Endothelial cell (in vitro differentiated cells): Measurements from ENCODE around the gene CHD1. TPM values are rescaled to one million over a fixed set of nuclear protein-coding genes. Genes with fewer than 3 reads are reported as not detected.

Experiments
- DNase-seq: peaks from one replicate; pipeline ENCODE4 v3.0.0; 2021; ENCODE audit warnings: low spot score
- H3K27ac Mint-ChIP-seq: one replicate; pipeline ENCODE4 v1.8.0; 2021; ENCODE audit warnings: mixed read lengths, inconsistent platforms; ENCODE audit not compliant: unreplicated experiment
- H3K27me3 Mint-ChIP-seq: one replicate; pipeline ENCODE4 v1.8.0; 2021; ENCODE audit warnings: mild to moderate bottlenecking, moderate library complexity, mixed read lengths, inconsistent platforms; ENCODE audit not compliant: unreplicated experiment
- H3K36me3 Mint-ChIP-seq: one replicate; pipeline ENCODE4 v1.8.0; 2021; ENCODE audit warnings: mild to moderate bottlenecking, low read depth, mixed read lengths, inconsistent platforms; ENCODE audit not compliant: unreplicated experiment
- H3K4me1 Mint-ChIP-seq: one replicate; pipeline ENCODE4 v1.8.0; 2021; ENCODE audit warnings: mild to moderate bottlenecking, mixed read lengths, inconsistent platforms; ENCODE audit not compliant: unreplicated experiment
- H3K4me3 Mint-ChIP-seq: one replicate; pipeline ENCODE4 v1.8.0; 2021; ENCODE audit warnings: mild to moderate bottlenecking, mixed read lengths, inconsistent platforms; ENCODE audit not compliant: unreplicated experiment
- H3K9me3 Mint-ChIP-seq: one replicate; pipeline ENCODE4 v1.8.0; 2021; ENCODE audit warnings: mixed read lengths, inconsistent platforms; ENCODE audit not compliant: unreplicated experiment
- total RNA-seq: library from RNA; stranded (reverse); fragmentation: NEBNext Ultra II Directional; extraction: Animal tissue kit (Norgen Biotek cat#: 25700); gene quantifications from one replicate; pipeline ENCODE4 v1.2.1, GENCODE V29; 2021; ENCODE audit not compliant: unreplicated experiment
- TF ChIP-seq, protein P1 (sequence below): fragments of 200-600 bp; sonication (generic); IDR thresholded peaks from one replicate; pipeline ENCODE4 v1.5.0; 2021; ENCODE audit warnings: antibody characterized with exemption; ENCODE audit not compliant: unreplicated experiment

Gene CHD1
- total RNA-seq, 1 donor from 2014 or later: 50.5 TPM

GRCh38 chr5:98907951-98908350 lies 20.9 kb downstream of the CHD1 start:
- DNase-seq: no peak
- no peak overlapping the region for H3K4me3 Mint-ChIP-seq
- no peaks in the 10 kb centered on the region for H3K4me1 Mint-ChIP-seq
- no peaks in the 10 kb centered on the region for H3K27me3 Mint-ChIP-seq
- H3K36me3 Mint-ChIP-seq: no peaks in the 10 kb centered on the region
- no peak overlapping the region for H3K27ac Mint-ChIP-seq
- TF ChIP-seq, protein P1, sequence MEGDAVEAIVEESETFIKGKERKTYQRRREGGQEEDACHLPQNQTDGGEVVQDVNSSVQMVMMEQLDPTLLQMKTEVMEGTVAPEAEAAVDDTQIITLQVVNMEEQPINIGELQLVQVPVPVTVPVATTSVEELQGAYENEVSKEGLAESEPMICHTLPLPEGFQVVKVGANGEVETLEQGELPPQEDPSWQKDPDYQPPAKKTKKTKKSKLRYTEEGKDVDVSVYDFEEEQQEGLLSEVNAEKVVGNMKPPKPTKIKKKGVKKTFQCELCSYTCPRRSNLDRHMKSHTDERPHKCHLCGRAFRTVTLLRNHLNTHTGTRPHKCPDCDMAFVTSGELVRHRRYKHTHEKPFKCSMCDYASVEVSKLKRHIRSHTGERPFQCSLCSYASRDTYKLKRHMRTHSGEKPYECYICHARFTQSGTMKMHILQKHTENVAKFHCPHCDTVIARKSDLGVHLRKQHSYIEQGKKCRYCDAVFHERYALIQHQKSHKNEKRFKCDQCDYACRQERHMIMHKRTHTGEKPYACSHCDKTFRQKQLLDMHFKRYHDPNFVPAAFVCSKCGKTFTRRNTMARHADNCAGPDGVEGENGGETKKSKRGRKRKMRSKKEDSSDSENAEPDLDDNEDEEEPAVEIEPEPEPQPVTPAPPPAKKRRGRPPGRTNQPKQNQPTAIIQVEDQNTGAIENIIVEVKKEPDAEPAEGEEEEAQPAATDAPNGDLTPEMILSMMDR: no peak
- no peaks in the 10 kb centered on the region for H3K9me3 Mint-ChIP-seq

DNA sequence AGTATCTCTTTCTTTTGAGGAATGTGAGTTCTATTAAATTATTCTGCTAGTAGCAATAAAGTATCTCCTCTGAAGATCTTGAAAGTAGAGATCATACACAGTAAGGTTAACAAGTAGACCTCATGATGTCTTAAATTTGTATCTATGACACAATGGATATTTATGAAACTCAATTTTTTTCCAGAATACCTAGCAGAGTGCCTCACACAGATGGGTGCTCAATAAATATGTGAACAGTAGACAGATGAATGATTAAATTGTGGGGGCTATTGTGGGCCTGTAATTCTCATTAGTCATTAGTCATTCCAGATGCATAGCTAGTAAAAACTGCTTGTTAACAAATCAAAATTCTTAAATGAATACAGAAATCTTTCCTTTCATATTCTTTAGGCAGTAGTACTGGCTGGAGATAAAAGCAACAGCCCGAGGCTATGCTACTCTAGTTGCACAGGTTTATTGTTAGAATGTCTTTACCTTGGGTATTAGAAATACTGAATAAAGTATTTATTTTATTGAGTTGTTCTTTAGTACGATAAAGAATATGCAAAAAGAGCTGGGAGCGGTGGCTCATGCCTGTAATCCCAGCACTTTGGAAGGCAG lies 22.0 kb downstream of the CHD1 start:
- H3K36me3 Mint-ChIP-seq: peaks cover 4% of the 10 kb centered on the region
- TF ChIP-seq, protein P1: no peak
- DNase-seq: no peak
- H3K4me3 Mint-ChIP-seq: no peak overlapping the region
- no peaks in the 10 kb centered on the region for H3K9me3 Mint-ChIP-seq
- no peaks in the 10 kb centered on the region for H3K27me3 Mint-ChIP-seq
- H3K4me1 Mint-ChIP-seq: no peaks in the 10 kb centered on the region
- H3K27ac Mint-ChIP-seq: no peak overlapping the region

- no peaks in the 10 kb centered on the region for H3K27me3 Mint-ChIP-seq
- no peak for DNase-seq
- TF ChIP-seq, protein P1: peak; percentile 82
- no peak overlapping the region for H3K4me3 Mint-ChIP-seq
- no peaks in the 10 kb centered on the region for H3K4me1 Mint-ChIP-seq
- H3K9me3 Mint-ChIP-seq: no peaks in the 10 kb centered on the region
- no peak overlapping the region for H3K27ac Mint-ChIP-seq
- H3K36me3 Mint-ChIP-seq: peaks cover 4% of the 10 kb centered on the region
Measured at GRCh38 chr5:98905857-98906688, 22.7 kb downstream of the CHD1 start.

DNA sequence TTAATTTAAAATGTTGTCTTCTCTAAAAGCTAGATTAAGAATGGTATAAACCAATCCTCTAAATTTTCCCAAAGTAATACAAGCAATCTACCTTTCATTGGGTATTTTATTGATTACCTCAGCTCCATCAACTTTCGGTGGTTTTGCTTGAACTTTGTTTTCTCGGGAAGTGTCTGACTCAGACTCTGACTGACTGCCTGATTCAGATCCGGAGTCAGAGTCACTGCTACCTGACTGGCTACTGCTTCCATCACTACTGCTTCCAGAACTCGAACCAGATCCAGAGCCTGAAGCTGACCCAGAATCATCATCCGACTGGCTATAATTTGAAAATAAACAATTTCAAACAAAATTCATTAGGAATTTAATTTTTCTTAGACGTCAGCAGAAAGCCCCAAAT lies 24.0 kb downstream of the CHD1 start:
- Mint-ChIP-seq H3K4me1 (no peaks in the 10 kb centered on the region), H3K4me3 (no peak overlapping the region), H3K9me3 (no peaks in the 10 kb centered on the region), H3K36me3 (peaks cover 9% of the 10 kb centered on the region), H3K27ac (no peak overlapping the region), H3K27me3 (no peaks in the 10 kb centered on the region)
- TF ChIP-seq, protein P1: no peak
- DNase-seq: no peak

DNA sequence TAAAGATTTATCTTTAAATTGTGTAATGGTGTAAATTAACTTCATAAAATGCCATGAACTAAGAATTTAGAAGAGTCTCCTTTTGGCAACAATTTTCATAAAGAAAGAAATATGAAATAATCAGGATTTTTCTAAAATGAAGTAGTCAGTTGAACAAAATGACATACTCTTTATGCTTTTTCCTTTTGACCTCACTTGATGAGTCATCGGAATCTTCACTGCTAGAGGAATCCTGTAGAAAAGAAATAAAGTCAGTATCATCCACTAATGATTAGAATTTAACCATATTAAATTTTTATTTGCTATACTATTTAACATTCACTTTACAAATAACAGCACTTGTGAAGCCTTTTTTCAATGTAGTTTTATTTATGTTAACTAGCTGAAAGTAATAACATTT lies 26.1 kb downstream of the CHD1 start:
- no peak overlapping the region for H3K27ac Mint-ChIP-seq
- no peaks in the 10 kb centered on the region for H3K9me3 Mint-ChIP-seq
- no peaks in the 10 kb centered on the region for H3K27me3 Mint-ChIP-seq
- no peak for DNase-seq
- TF ChIP-seq, protein P1: no peak
- no peak overlapping the region for H3K4me3 Mint-ChIP-seq
- H3K36me3 Mint-ChIP-seq: peaks cover 16% of the 10 kb centered on the region
- H3K4me1 Mint-ChIP-seq: no peaks in the 10 kb centered on the region
